Hindlimb muscle (tissue), 1 donor: ENCODE data around the gene PTMA. TPM values are rescaled to one million over a fixed set of nuclear protein-coding genes. Genes with fewer than 3 reads are reported as not detected.
A peak's percentile ranks its signal among the peaks of the same experiment; 100 is the strongest.

Experiments
- DNase-seq: peaks from one replicate; pipeline ENCODE4 v3.0.0-alpha.2; 2013
- polyA plus RNA-seq: library from polyadenylated mRNA; unstranded; fragments of 120-200 nt; gene quantifications from one replicate; pipeline ENCODE4 v1.2.1, GENCODE V29; 2013; ENCODE audit not compliant: insufficient read length

Gene PTMA
- polyA plus RNA-seq, 1 donor = 558 TPM

- DNase-seq = no peak
Measured at GRCh38 chr2:231676243-231676642, 32.1 kb upstream of the PTMA start.

- peak; percentile 88 for DNase-seq
Measured at GRCh38 chr2:231677632-231678104, 30.7 kb upstream of the PTMA start.

- DNase-seq = no peak
Measured at GRCh38 chr2:231679908-231680284, 28.4 kb upstream of the PTMA start.

- no peak for DNase-seq
Measured at GRCh38 chr2:231680285-231680991, 27.9 kb upstream of the PTMA start.

- peak; percentile 91 for DNase-seq
Measured at GRCh38 chr2:231680992-231681852, 27.1 kb upstream of the PTMA start.

- DNase-seq = no peak
Measured at GRCh38 chr2:231682603-231683291, 25.6 kb upstream of the PTMA start.

- no peak for DNase-seq
Measured at GRCh38 chr2:231683292-231684235, 24.8 kb upstream of the PTMA start.

GRCh38 chr2:231684314-231685223, 23.8 kb upstream of the PTMA start:
- DNase-seq = no peak

- DNase-seq = no peak
Measured at GRCh38 chr2:231685349-231686191, 22.8 kb upstream of the PTMA start.

- no peak for DNase-seq
Measured at GRCh38 chr2:231686192-231687100, 21.9 kb upstream of the PTMA start.

- DNase-seq = no peak
Measured at GRCh38 chr2:231687133-231687852, 21.0 kb upstream of the PTMA start.

GRCh38 chr2:231687961-231688360, 20.4 kb upstream of the PTMA start:
- no peak for DNase-seq

GRCh38 chr2:231688719-231689118, 19.6 kb upstream of the PTMA start:
- no peak for DNase-seq

GRCh38 chr2:231689124-231689893, 19.0 kb upstream of the PTMA start:
- no peak for DNase-seq

- DNase-seq = no peak
Measured at GRCh38 chr2:231691251-231691772, 17.0 kb upstream of the PTMA start.

- DNase-seq = no peak
Measured at GRCh38 chr2:231692847-231693246, 15.5 kb upstream of the PTMA start.

- DNase-seq = no peak
Measured at GRCh38 chr2:231693956-231694355, 14.4 kb upstream of the PTMA start.
